Rectal smooth muscle tissue (tissue), 1 donor: ENCODE measurements around the gene NGRN.

ENCODE experiments used
- H3K27ac ChIP-seq: one replicate; pipeline ENCODE4 v1.7.0; 2013; ENCODE audit warnings: low read depth, low read length, inconsistent platforms
- H3K27me3 ChIP-seq: one replicate; pipeline ENCODE4 v1.7.0; 2013; ENCODE audit warnings: low read length; ENCODE audit not compliant: control insufficient read depth, insufficient read depth
- H3K36me3 ChIP-seq: one replicate; pipeline ENCODE4 v1.7.0; 2013; ENCODE audit warnings: low read length; ENCODE audit not compliant: control insufficient read depth, insufficient read depth
- H3K4me1 ChIP-seq: one replicate; pipeline ENCODE4 v1.7.0; 2013; ENCODE audit warnings: low read length; ENCODE audit not compliant: control insufficient read depth, insufficient read depth
- H3K4me3 ChIP-seq: one replicate; pipeline ENCODE4 v1.7.0; 2013; ENCODE audit warnings: low read length
- H3K9ac ChIP-seq: one replicate; pipeline ENCODE4 v1.7.0; 2013; ENCODE audit warnings: low read length

NGRN gene

GRCh38 chr15:90316139-90316538 lies 50.7 kb downstream of the NGRN start:
- Histone ChIP-seq H3K36me3 (no peaks in the 10 kb centered on the region), H3K4me3 (no peak overlapping the region), H3K4me1 (peaks cover 11% of the 10 kb centered on the region), H3K27me3 (no peaks in the 10 kb centered on the region), H3K9ac (no peak overlapping the region), H3K27ac (peak overlapping the region; percentile 69)

- H3K9ac ChIP-seq: no peak overlapping the region
- no peak overlapping the region for H3K4me3 ChIP-seq
- peaks cover 11% of the 10 kb centered on the region for H3K4me1 ChIP-seq
- no peak overlapping the region for H3K27ac ChIP-seq
- H3K27me3 ChIP-seq: no peaks in the 10 kb centered on the region
- H3K36me3 ChIP-seq: no peaks in the 10 kb centered on the region
Observed at GRCh38 chr15:90318591-90318990, 53.1 kb downstream of the NGRN start.

GRCh38 chr15:90320062-90320884 lies 54.8 kb downstream of the NGRN start:
- Histone ChIP-seq H3K9ac (no peak overlapping the region), H3K36me3 (no peaks in the 10 kb centered on the region), H3K4me1 (peaks cover 10% of the 10 kb centered on the region), H3K27ac (no peak overlapping the region), H3K27me3 (no peaks in the 10 kb centered on the region), H3K4me3 (no peak overlapping the region)

- no peak overlapping the region for H3K27ac ChIP-seq
- H3K36me3 ChIP-seq: no peaks in the 10 kb centered on the region
- no peaks in the 10 kb centered on the region for H3K27me3 ChIP-seq
- peaks cover 4% of the 10 kb centered on the region for H3K4me1 ChIP-seq
- no peak overlapping the region for H3K4me3 ChIP-seq
- H3K9ac ChIP-seq: no peak overlapping the region
Observed at GRCh38 chr15:90320885-90321278, 55.4 kb downstream of the NGRN start.
